ENCODE measurements around the gene LMAN1L. TPM values are rescaled to one million over a fixed set of nuclear protein-coding genes. Genes with fewer than 3 reads are reported as not detected.

Gene LMAN1L
- total RNA-seq, 6 donors from 2014 or later, result 1.0 TPM; not detected in 5

GRCh38 chr15:74788042-74788682 lies 24.5 kb upstream of the LMAN1L start:
- no peaks in the 10 kb centered on the region for H3K9me3 ChIP-seq
- no peaks in the 10 kb centered on the region for H3K27me3 ChIP-seq
- H3K36me3 ChIP-seq, result no peaks in the 10 kb centered on the region
- ATAC-seq (ENCODE audit: low FRiP score in 2 of 2), result peak in 1 of 2 donors; percentile 18
- peaks cover 94 to 100% (median 97%) of the 10 kb centered on the region in 4 donors for H3K4me1 ChIP-seq
- peak overlapping the region; percentile 88 to 99 (median 96) for H3K27ac ChIP-seq
- DNase-seq, result peak in 1 of 2 donors; percentile 38
- H3K4me3 ChIP-seq, result peak overlapping the region in 1 of 4 donors; percentile 27
- WGBS, 2 donors, result 26 to 33% methylated on average over 4 to 7 of the region's 7 CpGs
- no peak for TF ChIP-seq POLR2AphosphoS5 (IDR thresholded peaks at IDR 0.05)
- no peak for TF ChIP-seq POLR2A (IDR thresholded peaks at IDR 0.05)
- TF ChIP-seq CTCF (IDR thresholded peaks at IDR 0.05), result peak in 1 of 6 experiments; percentile 5
- TF ChIP-seq EP300 (IDR thresholded peaks at IDR 0.05), result no peak

- TF ChIP-seq POLR2A (IDR thresholded peaks at IDR 0.05) (no peak), EP300 (IDR thresholded peaks at IDR 0.05) (no peak), POLR2AphosphoS5 (IDR thresholded peaks at IDR 0.05) (no peak), CTCF (IDR thresholded peaks at IDR 0.05) (no peak)
- Histone ChIP-seq H3K27me3 (no peaks in the 10 kb centered on the region), H3K9me3 (no peaks in the 10 kb centered on the region), H3K36me3 (no peaks in the 10 kb centered on the region), H3K4me3 (peak overlapping the region in 3 of 4 donors; percentile 20 to 29 (median 27)), H3K4me1 (peaks cover 94 to 100% (median 98%) of the 10 kb centered on the region in 4 donors), H3K27ac (peak overlapping the region; percentile 88 to 99 (median 96))
- ATAC-seq (ENCODE audit: low FRiP score in 2 of 2) (no peak), DNase-seq (peak in 1 of 2 donors; percentile 46)
- 20 to 47% methylated on average over 1 to 9 of the region's 9 CpGs for WGBS, 2 donors
Measured at GRCh38 chr15:74788683-74789151, 23.9 kb upstream of the LMAN1L start.

GRCh38 chr15:74789171-74789631 lies 23.4 kb upstream of the LMAN1L start:
- DNase-seq (peak in 1 of 2 donors; percentile 52), ATAC-seq (ENCODE audit: low FRiP score in 2 of 2) (no peak)
- peaks cover 91 to 100% (median 95%) of the 10 kb centered on the region in 4 donors for H3K4me1 ChIP-seq
- H3K9me3 ChIP-seq, result no peaks in the 10 kb centered on the region
- H3K36me3 ChIP-seq, result no peaks in the 10 kb centered on the region
- no peaks in the 10 kb centered on the region for H3K27me3 ChIP-seq
- H3K27ac ChIP-seq, result peak overlapping the region; percentile 88 to 99 (median 96)
- WGBS, 2 donors, result 40 to 73% methylated on average over 3 to 12 of the region's 14 CpGs
- H3K4me3 ChIP-seq, result peak overlapping the region in 3 of 4 donors; percentile 20 to 29 (median 27)
- TF ChIP-seq EP300 (IDR thresholded peaks at IDR 0.05) (no peak), CTCF (IDR thresholded peaks at IDR 0.05) (no peak), POLR2A (IDR thresholded peaks at IDR 0.05) (no peak), POLR2AphosphoS5 (IDR thresholded peaks at IDR 0.05) (no peak)

GRCh38 chr15:74789741-74790079 lies 22.9 kb upstream of the LMAN1L start:
- DNase-seq (no peak), ATAC-seq (ENCODE audit: low FRiP score in 2 of 2) (no peak)
- Histone ChIP-seq H3K36me3 (no peaks in the 10 kb centered on the region), H3K27ac (peak overlapping the region; percentile 88 to 99 (median 96)), H3K4me1 (peaks cover 86 to 100% (median 90%) of the 10 kb centered on the region in 4 donors), H3K9me3 (no peaks in the 10 kb centered on the region), H3K4me3 (peak overlapping the region in 1 of 4 donors; percentile 27), H3K27me3 (no peaks in the 10 kb centered on the region)
- no peak for TF ChIP-seq POLR2A (IDR thresholded peaks at IDR 0.05)
- no peak for TF ChIP-seq EP300 (IDR thresholded peaks at IDR 0.05)
- no peak for TF ChIP-seq CTCF (IDR thresholded peaks at IDR 0.05)
- no peak for TF ChIP-seq POLR2AphosphoS5 (IDR thresholded peaks at IDR 0.05)
- WGBS, 2 donors, result 21 to 30% methylated on average over 3 of the region's 3 CpGs

Measured in upper lobe of left lung (tissue), 6 donors.